ENCODE results near the gene ZC3H7B.

The ZC3H7B gene

GRCh38 chr22:41351011-41351410, 49.7 kb downstream of the ZC3H7B start:
- no peak for DNase-seq (ENCODE audit: low read depth)
- TF ChIP-seq CTCF (conservative IDR thresholded peaks at IDR 0.05; ENCODE audit: low read depth, low read length): no peak

GRCh38 chr22:41352058-41352457, 50.7 kb downstream of the ZC3H7B start:
- no peak overlapping the region for H3K4me3 ChIP-seq (ENCODE audit: low read length)
- no peak for TF ChIP-seq CTCF (conservative IDR thresholded peaks at IDR 0.05; ENCODE audit: low read depth, low read length)
- DNase-seq (ENCODE audit: low read depth): no peak

More at GRCh38 chr22:41351011-41351410, 49.7 kb downstream of the ZC3H7B start:
- H3K4me3 ChIP-seq (ENCODE audit: low read length): no peak overlapping the region

- no peak overlapping the region for H3K4me3 ChIP-seq (ENCODE audit: low read length)
- DNase-seq (ENCODE audit: low read depth): no peak
- TF ChIP-seq CTCF (conservative IDR thresholded peaks at IDR 0.05; ENCODE audit: low read depth, low read length): no peak
These were observed 52.7 kb downstream of the ZC3H7B start for GRCh38 chr22:41353862-41354575.

GRCh38 chr22:41354979-41355378, 53.7 kb downstream of the ZC3H7B start:
- TF ChIP-seq CTCF (conservative IDR thresholded peaks at IDR 0.05; ENCODE audit: low read depth, low read length): no peak
- no peak for DNase-seq (ENCODE audit: low read depth)

GRCh38 chr22:41355895-41356294, 54.6 kb downstream of the ZC3H7B start:
- no peak for TF ChIP-seq CTCF (conservative IDR thresholded peaks at IDR 0.05; ENCODE audit: low read depth, low read length)
- no peak for DNase-seq (ENCODE audit: low read depth)
- no peak overlapping the region for H3K4me3 ChIP-seq (ENCODE audit: low read length)

More at GRCh38 chr22:41354979-41355378, 53.7 kb downstream of the ZC3H7B start:
- H3K4me3 ChIP-seq (ENCODE audit: low read length): no peak overlapping the region

GRCh38 chr22:41356430-41357028, 55.2 kb downstream of the ZC3H7B start:
- no peak for TF ChIP-seq CTCF (conservative IDR thresholded peaks at IDR 0.05; ENCODE audit: low read depth, low read length)
- DNase-seq (ENCODE audit: low read depth): no peak
- no peak overlapping the region for H3K4me3 ChIP-seq (ENCODE audit: low read length)

- DNase-seq (ENCODE audit: low read depth): no peak
- no peak for TF ChIP-seq CTCF (conservative IDR thresholded peaks at IDR 0.05; ENCODE audit: low read depth, low read length)
- no peak overlapping the region for H3K4me3 ChIP-seq (ENCODE audit: low read length)
These were observed 55.9 kb downstream of the ZC3H7B start for GRCh38 chr22:41357191-41357590.

Data from retinal pigment epithelial cell (primary cell).